Nephron progenitor cell (in vitro differentiated cells): ENCODE data around the gene TAS2R42.

ENCODE experiments used
- DNase-seq: peaks from one replicate; pipeline ENCODE4 v3.0.0; 2021
- H3K27ac Mint-ChIP-seq: 2 replicates; pipeline ENCODE4 v1.8.0; 2021; ENCODE audit warnings: mild to moderate bottlenecking, moderate library complexity, mixed read lengths
- H3K27me3 Mint-ChIP-seq: 2 replicates; pipeline ENCODE4 v1.8.0; 2021; ENCODE audit warnings: mild to moderate bottlenecking, low read depth, mixed read lengths; ENCODE audit not compliant: poor library complexity
- H3K36me3 Mint-ChIP-seq: 2 replicates; pipeline ENCODE4 v1.8.0; 2021; ENCODE audit warnings: low read depth, mixed read lengths
- H3K4me1 Mint-ChIP-seq: 2 replicates; pipeline ENCODE4 v1.8.0; 2021; ENCODE audit warnings: mixed read lengths
- H3K4me3 Mint-ChIP-seq: 2 replicates; pipeline ENCODE4 v1.8.0; 2021; ENCODE audit warnings: mild to moderate bottlenecking, moderate library complexity, mixed read lengths
- H3K9me3 Mint-ChIP-seq: 2 replicates; pipeline ENCODE4 v1.8.0; 2021; ENCODE audit warnings: mild to moderate bottlenecking, moderate library complexity, mixed read lengths
- CTCF ChIP-seq: fragments of 200-600 bp; sonication (generic); IDR thresholded peaks from 2 replicates; pipeline ENCODE4 v1.5.0; 2021; ENCODE audit warnings: antibody characterized with exemption

The TAS2R42 gene

GRCh38 chr12:11158885-11159444 lies 27.8 kb downstream of the TAS2R42 start:
- Mint-ChIP-seq H3K27ac (peak overlapping the region; percentile 29), H3K27me3 (no peaks in the 10 kb centered on the region), H3K4me1 (no peaks in the 10 kb centered on the region), H3K36me3 (peaks cover 97% of the 10 kb centered on the region), H3K9me3 (peaks cover 52% of the 10 kb centered on the region), H3K4me3 (no peak overlapping the region)
- DNase-seq, result no peak
- TF ChIP-seq CTCF, result no peak

GRCh38 chr12:11154400-11154925 lies 32.3 kb downstream of the TAS2R42 start:
- no peak overlapping the region for H3K4me3 Mint-ChIP-seq
- H3K9me3 Mint-ChIP-seq, result peaks cover 78% of the 10 kb centered on the region
- no peak for TF ChIP-seq CTCF
- no peak for DNase-seq
- no peaks in the 10 kb centered on the region for H3K4me1 Mint-ChIP-seq
- H3K27me3 Mint-ChIP-seq, result no peaks in the 10 kb centered on the region
- peaks cover 89% of the 10 kb centered on the region for H3K36me3 Mint-ChIP-seq
- H3K27ac Mint-ChIP-seq, result no peak overlapping the region

- Mint-ChIP-seq H3K27me3 (no peaks in the 10 kb centered on the region), H3K4me3 (no peak overlapping the region), H3K9me3 (peaks cover 73% of the 10 kb centered on the region), H3K4me1 (no peaks in the 10 kb centered on the region), H3K27ac (no peak overlapping the region), H3K36me3 (peaks cover 77% of the 10 kb centered on the region)
- TF ChIP-seq CTCF, result no peak
- no peak for DNase-seq
Observed at GRCh38 chr12:11152725-11153124, 34.0 kb downstream of the TAS2R42 start.

GRCh38 chr12:11150832-11151231 lies 35.9 kb downstream of the TAS2R42 start:
- no peak for TF ChIP-seq CTCF
- Mint-ChIP-seq H3K4me1 (no peaks in the 10 kb centered on the region), H3K9me3 (peaks cover 74% of the 10 kb centered on the region), H3K27me3 (no peaks in the 10 kb centered on the region), H3K36me3 (peaks cover 76% of the 10 kb centered on the region), H3K27ac (no peak overlapping the region), H3K4me3 (no peak overlapping the region)
- no peak for DNase-seq

GRCh38 chr12:11147420-11147819 lies 39.3 kb downstream of the TAS2R42 start:
- H3K27ac Mint-ChIP-seq, result no peak overlapping the region
- H3K36me3 Mint-ChIP-seq, result peaks cover 75% of the 10 kb centered on the region
- H3K4me1 Mint-ChIP-seq, result no peaks in the 10 kb centered on the region
- H3K9me3 Mint-ChIP-seq, result peaks cover 74% of the 10 kb centered on the region
- TF ChIP-seq CTCF, result no peak
- no peaks in the 10 kb centered on the region for H3K27me3 Mint-ChIP-seq
- H3K4me3 Mint-ChIP-seq, result no peak overlapping the region
- DNase-seq, result no peak

GRCh38 chr12:11144297-11144696 lies 42.4 kb downstream of the TAS2R42 start:
- Mint-ChIP-seq H3K4me1 (no peaks in the 10 kb centered on the region), H3K4me3 (no peak overlapping the region), H3K9me3 (peaks cover 77% of the 10 kb centered on the region), H3K36me3 (peaks cover 85% of the 10 kb centered on the region), H3K27ac (no peak overlapping the region), H3K27me3 (no peaks in the 10 kb centered on the region)
- no peak for TF ChIP-seq CTCF
- no peak for DNase-seq
